ENCODE measurements around the gene FAM124A. TPM values are rescaled to one million over a fixed set of nuclear protein-coding genes. Genes with fewer than 3 reads are reported as not detected.

Gene FAM124A
- polyA plus RNA-seq, 2 of the 4 experiments (the other 2 are of a cell fraction), result 1.5 to 1.6 TPM

- TF ChIP-seq NPAS2 (CRISPR knock-in tag; IDR thresholded peaks at IDR 0.05; ENCODE audit: borderline replicate concordance) (no peak), HOXB5 (CRISPR knock-in tag; IDR thresholded peaks at IDR 0.05) (no peak), CHD4 (IDR thresholded peaks at IDR 0.05; ENCODE audit: borderline replicate concordance) (no peak), FOSL2 (IDR thresholded peaks at IDR 0.05) (no peak), FOSL2 (CRISPR knock-in tag; IDR thresholded peaks at IDR 0.05) (no peak), POLR2A (IDR thresholded peaks at IDR 0.05; ENCODE audit: low read length) (no peak), TP53 (CRISPR knock-in tag; IDR thresholded peaks at IDR 0.05) (no peak)
These were observed 107.4 kb downstream of the FAM124A start (continued) for GRCh38 chr13:51329606-51330005.

GRCh38 chr13:51330791-51331190 is 108.6 kb downstream of the FAM124A start:
- FAIRE-seq (no peak), ATAC-seq (no peak), DNase-seq (ENCODE audit: low read depth in 1 of 2, low spot score in 1 of 2) (no peak)
- ChIA-PET POLR2A (no interaction called here), CTCF (interaction anchor here (0.7 to 1.2 kb wide), 2 partner anchors 21 to 44 kb away, joined by 3 to 4 read pairs; no protein-coding TSS in a partner anchor)
- Histone ChIP-seq H3K4me1 (no peaks in the 10 kb centered on the region), H3K9me3 (no peaks in the 10 kb centered on the region), H3K4me2 (no peak overlapping the region), H3K27ac (no peak overlapping the region), H3K4me3 (no peak overlapping the region)
- WGBS (ENCODE audit: missing lambda C conversion rate), result 64% methylated on average over 3 of the region's 3 CpGs
- TF ChIP-seq NPAS2 (CRISPR knock-in tag; IDR thresholded peaks at IDR 0.05; ENCODE audit: borderline replicate concordance), result no peak
- no peak for TF ChIP-seq MAFK (IDR thresholded peaks at IDR 0.05; ENCODE audit: partially characterized antibody)
- TF ChIP-seq RAD21 (conservative IDR thresholded peaks at IDR 0.05 in 1 of 2, IDR thresholded peaks at IDR 0.05 in 1 of 2), result no peak
- TF ChIP-seq ATOH8 (CRISPR knock-in tag; IDR thresholded peaks at IDR 0.05; ENCODE audit: low read depth), result no peak
- no peak for TF ChIP-seq FOSB (CRISPR knock-in tag; IDR thresholded peaks at IDR 0.05)
- no peak for TF ChIP-seq EP300 (IDR thresholded peaks at IDR 0.05)
- TF ChIP-seq CBX2 (IDR thresholded peaks at IDR 0.05; ENCODE audit: borderline replicate concordance, low read depth), result no peak
- no peak for TF ChIP-seq HOXB5 (CRISPR knock-in tag; IDR thresholded peaks at IDR 0.05)
- no peak for TF ChIP-seq JUN (IDR thresholded peaks at IDR 0.05)
- TF ChIP-seq EHMT2 (IDR thresholded peaks at IDR 0.05; ENCODE audit: low read depth), result no peak
- no peak for TF ChIP-seq E2F6 (IDR thresholded peaks at IDR 0.05; ENCODE audit: borderline replicate concordance, low read depth)
- no peak for TF ChIP-seq KDM5A (IDR thresholded peaks at IDR 0.05)
- TF ChIP-seq RCOR1 (IDR thresholded peaks at IDR 0.05; ENCODE audit: low read depth, low read length), result no peak
- no peak for TF ChIP-seq TP53 (CRISPR knock-in tag; IDR thresholded peaks at IDR 0.05)
- no peak for TF ChIP-seq BHLHE40 (IDR thresholded peaks at IDR 0.05; ENCODE audit: low read depth, low read length)
- no peak for TF ChIP-seq KDM1A (IDR thresholded peaks at IDR 0.05; ENCODE audit: low read depth)
- TF ChIP-seq MAZ (IDR thresholded peaks at IDR 0.05; ENCODE audit: borderline replicate concordance, low read depth, low read length), result no peak
- no peak for TF ChIP-seq NR3C1 (IDR thresholded peaks at IDR 0.05)
- no peak for TF ChIP-seq MAX (IDR thresholded peaks at IDR 0.05)

GRCh38 chr13:51331354-51331861 is 109.2 kb downstream of the FAM124A start:
- no peak overlapping the region for H3K4me2 ChIP-seq
- ChIA-PET CTCF (interaction anchor here (0.6 to 1.2 kb wide), 4 partner anchors 20 to 466 kb away, joined by 3 to 4 read pairs (median 3); no protein-coding TSS in a partner anchor), POLR2A (no interaction called here)
- H3K27ac ChIP-seq, result no peak overlapping the region
- 23% methylated on average over 4 of the region's 6 CpGs for WGBS (ENCODE audit: missing lambda C conversion rate)
- H3K4me3 ChIP-seq, result no peak overlapping the region
- DNase-seq (ENCODE audit: low read depth in 1 of 2, low spot score in 1 of 2), result no peak
- no peak for ATAC-seq
- TF ChIP-seq ZSCAN20 (CRISPR knock-in tag; IDR thresholded peaks at IDR 0.05), result no peak
- TF ChIP-seq NPAS2 (CRISPR knock-in tag; IDR thresholded peaks at IDR 0.05; ENCODE audit: borderline replicate concordance), result no peak
- no peak for TF ChIP-seq SREBF2 (IDR thresholded peaks at IDR 0.05)
- no peak for TF ChIP-seq HEYL (CRISPR knock-in tag; IDR thresholded peaks at IDR 0.05)
- no peak for TF ChIP-seq NFE2L2 (conservative IDR thresholded peaks at IDR 0.05; ENCODE audit: low read length)
- TF ChIP-seq KDM5A (IDR thresholded peaks at IDR 0.05), result no peak
- TF ChIP-seq PBX3 (IDR thresholded peaks at IDR 0.05), result no peak
- no peak for TF ChIP-seq RARB (CRISPR knock-in tag; IDR thresholded peaks at IDR 0.05)
- no peaks in the 10 kb centered on the region for H3K4me1 ChIP-seq
- no peaks in the 10 kb centered on the region for H3K9me3 ChIP-seq
- no peak for FAIRE-seq
